ENCODE results near the gene TMEM42.

Gene TMEM42

DNA sequence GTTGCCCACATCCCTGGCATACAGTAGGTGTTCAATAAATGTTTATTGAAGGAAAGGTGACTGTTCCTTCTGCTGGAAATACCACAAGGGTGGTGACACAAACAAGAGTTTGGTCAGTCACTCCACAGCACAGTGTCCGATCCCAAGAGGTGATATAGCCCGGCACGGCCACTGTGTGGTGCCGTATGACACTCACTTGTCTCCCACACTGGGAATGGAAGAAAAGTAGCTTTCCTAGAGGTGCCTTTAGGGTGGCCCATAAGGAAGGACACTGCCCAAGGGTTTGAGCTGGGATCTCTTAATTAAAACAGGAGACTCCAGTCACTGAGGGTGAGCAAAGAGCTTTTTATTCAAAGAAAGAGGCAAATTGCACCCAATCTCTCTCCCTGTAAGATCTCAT, 53.2 kb downstream of the TMEM42 start:
- no peak for FAIRE-seq

Measured in A204.1 (cell line).